ENCODE measurements around the gene ZNF516.

ZNF516 gene

GRCh38 chr18:76455003-76455676 is 39.9 kb downstream of the ZNF516 start:
- no peak for DNase-seq

GRCh38 chr18:76454418-76454817 is 40.6 kb downstream of the ZNF516 start:
- DNase-seq, result no peak

DNA sequence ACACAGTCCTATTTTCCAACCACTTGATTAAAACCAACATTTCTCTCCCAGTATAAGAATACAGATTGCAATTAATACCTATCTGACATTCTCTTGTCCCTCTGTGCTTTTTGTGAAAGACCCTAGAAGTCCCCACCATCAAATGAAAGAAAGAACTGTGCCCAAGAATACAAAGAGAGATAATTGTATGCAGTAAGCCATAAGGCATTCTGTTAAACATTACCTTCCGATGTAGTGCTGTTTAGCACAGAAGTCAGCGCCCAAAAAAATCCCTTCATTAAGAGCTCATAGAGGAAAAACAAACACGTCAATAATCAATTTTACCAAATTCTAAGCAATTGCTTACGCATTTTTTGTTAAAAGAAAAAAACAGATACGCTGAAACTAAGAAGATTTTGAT is 41.1 kb downstream of the ZNF516 start:
- no peak for DNase-seq

DNA sequence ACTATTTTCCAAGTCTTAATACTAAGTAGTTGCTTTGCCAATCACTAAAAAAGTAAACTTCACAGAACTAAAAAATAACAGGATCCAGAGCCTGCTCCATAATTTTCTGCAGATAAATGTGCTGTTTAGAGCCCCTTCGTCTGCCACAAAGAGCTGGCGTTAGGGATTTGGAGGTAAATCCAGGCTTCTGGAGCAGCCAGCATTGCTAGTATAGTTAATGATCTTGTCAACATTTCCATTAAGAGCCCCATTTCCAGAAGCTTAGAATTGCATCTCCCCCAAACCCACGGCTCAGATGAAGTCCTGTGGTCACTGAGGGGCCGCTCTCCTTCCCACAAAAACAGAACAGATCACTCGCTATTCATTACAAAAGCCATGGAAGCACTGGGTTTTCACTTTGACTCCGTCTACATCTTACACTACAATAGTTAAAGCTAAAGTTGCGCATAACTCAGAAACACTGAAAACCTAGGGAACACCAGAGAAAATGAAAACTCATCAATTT is 41.9 kb downstream of the ZNF516 start:
- DNase-seq, result no peak

DNA sequence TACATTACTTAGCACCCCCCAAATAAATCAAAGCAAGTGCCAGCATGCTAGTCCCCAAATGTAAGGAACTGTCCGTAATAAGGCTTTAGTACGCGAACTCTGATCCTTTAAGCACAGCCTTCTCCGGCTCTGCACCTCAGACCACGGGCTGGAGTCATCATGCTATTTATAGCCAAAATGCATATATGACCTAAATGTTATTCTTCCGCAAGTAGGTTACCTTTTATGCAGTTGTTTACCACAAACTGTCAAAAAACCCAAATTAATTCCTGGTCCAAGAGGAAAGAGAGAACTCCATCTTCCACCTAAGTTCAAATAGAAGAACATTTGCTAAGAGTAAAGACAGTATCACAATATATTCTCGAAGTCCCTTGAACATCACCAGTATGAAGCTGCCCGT is 42.7 kb downstream of the ZNF516 start:
- no peak for DNase-seq

GRCh38 chr18:76451396-76452331 is 43.4 kb downstream of the ZNF516 start:
- DNase-seq, result no peak

DNA sequence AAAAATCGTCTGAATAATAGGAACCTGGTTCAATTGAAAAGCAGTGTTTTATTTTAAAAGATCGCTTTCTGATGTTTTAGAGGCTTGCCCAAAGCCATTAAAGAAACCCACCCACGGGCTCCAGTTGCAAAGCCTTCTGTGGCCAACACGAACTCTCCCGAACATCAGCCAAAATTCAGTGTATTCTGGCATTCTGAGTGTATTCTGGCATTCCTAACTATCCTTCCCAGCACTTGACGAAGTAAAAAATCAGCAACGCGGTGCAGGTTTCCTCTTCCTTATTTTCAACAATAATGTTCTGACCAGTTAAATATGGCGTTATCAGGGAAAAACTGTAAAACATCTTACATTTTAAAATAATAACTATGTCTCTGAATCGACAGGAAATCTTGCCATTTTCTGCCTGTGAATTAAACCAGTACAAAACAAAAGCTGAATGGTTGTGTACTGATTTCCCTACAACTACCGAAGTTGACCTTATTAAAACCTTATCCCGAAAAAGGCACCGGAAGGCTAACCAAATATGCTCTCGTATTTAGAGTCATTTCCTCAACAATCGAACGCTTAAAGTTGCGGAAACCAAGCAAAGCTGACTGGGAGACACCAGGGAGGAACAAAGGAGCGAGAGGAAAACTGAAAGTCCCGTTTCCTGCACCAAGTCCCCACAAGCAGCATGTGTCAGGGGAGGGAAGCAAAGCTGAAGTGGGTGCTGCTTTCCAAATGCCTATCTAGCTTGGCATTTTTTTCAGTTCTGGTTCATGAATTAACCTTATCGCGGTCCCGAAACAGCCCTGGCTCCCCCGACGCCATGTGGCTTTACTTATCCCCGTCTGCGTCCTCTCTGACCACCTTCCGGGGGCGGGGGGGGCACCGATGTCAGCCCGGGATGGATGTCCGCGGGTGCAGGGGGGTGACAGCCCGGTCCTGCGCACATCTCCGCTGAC is 44.3 kb downstream of the ZNF516 start:
- no peak for DNase-seq

GRCh38 chr18:76449111-76449453 is 46.0 kb downstream of the ZNF516 start:
- no peak for DNase-seq

- DNase-seq, result no peak
These were observed 46.6 kb downstream of the ZNF516 start for GRCh38 chr18:76448256-76449110.

DNA sequence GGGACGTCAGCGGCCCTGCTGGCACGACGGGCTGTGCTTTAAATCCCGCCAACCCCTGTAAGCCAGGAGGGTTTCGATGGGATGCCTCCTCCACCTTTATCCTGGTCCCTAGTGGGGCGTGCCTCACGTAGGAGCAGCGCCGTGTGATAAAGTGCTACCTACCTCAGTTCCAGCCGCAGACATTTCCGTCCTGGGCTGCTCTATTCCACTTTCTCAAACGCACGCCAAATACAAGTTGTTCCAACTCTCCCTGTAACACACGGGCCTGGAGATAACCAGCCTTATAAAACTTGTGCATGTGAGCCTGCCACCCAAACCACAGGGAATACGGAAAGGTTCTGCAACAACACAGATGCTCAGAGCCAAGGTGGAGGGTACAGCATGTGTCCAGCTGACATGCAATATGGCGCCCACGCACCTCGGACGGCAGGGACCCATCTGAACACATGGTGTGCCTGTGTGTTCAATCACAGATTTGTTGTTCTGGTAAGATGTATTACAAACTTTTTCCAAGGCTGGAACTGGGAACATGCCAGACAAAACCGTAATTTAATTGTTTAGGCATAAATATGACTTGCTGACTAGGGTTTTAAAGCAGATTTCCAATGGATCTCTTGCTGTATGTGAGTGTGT is 47.7 kb downstream of the ZNF516 start:
- DNase-seq, result no peak

GRCh38 chr18:76446321-76447257 is 48.5 kb downstream of the ZNF516 start:
- DNase-seq, result no peak

GRCh38 chr18:76445741-76446232 is 49.3 kb downstream of the ZNF516 start:
- DNase-seq, result no peak

GRCh38 chr18:76445275-76445674 is 49.8 kb downstream of the ZNF516 start:
- no peak for DNase-seq

- no peak for DNase-seq
These were observed 50.5 kb downstream of the ZNF516 start for GRCh38 chr18:76444446-76445105.

- peak; percentile 12 for DNase-seq
These were observed 51.3 kb downstream of the ZNF516 start for GRCh38 chr18:76443519-76444445.

GRCh38 chr18:76442413-76443171 is 52.5 kb downstream of the ZNF516 start:
- DNase-seq, result no peak

GRCh38 chr18:76441668-76442412 is 53.2 kb downstream of the ZNF516 start:
- DNase-seq, result no peak
